Measurements from ENCODE around the gene MORF4L1.

GRCh38 chr15:78943692-78944091 is 71.0 kb downstream of the MORF4L1 start:
- TF ChIP-seq CTCF (conservative IDR thresholded peaks at IDR 0.05; ENCODE audit: low read depth in 2 of 2) (no peak), EZH2 (IDR thresholded peaks at IDR 0.05; ENCODE audit: low read depth, unreplicated experiment) (no peak), REST (IDR thresholded peaks at IDR 0.05; ENCODE audit: unreplicated experiment) (no peak), EZH2phosphoT487 (IDR thresholded peaks at IDR 0.05; ENCODE audit: unreplicated experiment) (no peak), POLR2AphosphoS5 (IDR thresholded peaks at IDR 0.05; ENCODE audit: low read depth) (no peak), CREB1 (CRISPR knock-in tag; IDR thresholded peaks at IDR 0.05; ENCODE audit: low read depth) (no peak), JUNB (IDR thresholded peaks at IDR 0.05; ENCODE audit: unreplicated experiment) (no peak), STAT1 (IDR thresholded peaks at IDR 0.05; ENCODE audit: unreplicated experiment) (no peak)
- TF ChIP-seq, protein P1, sequence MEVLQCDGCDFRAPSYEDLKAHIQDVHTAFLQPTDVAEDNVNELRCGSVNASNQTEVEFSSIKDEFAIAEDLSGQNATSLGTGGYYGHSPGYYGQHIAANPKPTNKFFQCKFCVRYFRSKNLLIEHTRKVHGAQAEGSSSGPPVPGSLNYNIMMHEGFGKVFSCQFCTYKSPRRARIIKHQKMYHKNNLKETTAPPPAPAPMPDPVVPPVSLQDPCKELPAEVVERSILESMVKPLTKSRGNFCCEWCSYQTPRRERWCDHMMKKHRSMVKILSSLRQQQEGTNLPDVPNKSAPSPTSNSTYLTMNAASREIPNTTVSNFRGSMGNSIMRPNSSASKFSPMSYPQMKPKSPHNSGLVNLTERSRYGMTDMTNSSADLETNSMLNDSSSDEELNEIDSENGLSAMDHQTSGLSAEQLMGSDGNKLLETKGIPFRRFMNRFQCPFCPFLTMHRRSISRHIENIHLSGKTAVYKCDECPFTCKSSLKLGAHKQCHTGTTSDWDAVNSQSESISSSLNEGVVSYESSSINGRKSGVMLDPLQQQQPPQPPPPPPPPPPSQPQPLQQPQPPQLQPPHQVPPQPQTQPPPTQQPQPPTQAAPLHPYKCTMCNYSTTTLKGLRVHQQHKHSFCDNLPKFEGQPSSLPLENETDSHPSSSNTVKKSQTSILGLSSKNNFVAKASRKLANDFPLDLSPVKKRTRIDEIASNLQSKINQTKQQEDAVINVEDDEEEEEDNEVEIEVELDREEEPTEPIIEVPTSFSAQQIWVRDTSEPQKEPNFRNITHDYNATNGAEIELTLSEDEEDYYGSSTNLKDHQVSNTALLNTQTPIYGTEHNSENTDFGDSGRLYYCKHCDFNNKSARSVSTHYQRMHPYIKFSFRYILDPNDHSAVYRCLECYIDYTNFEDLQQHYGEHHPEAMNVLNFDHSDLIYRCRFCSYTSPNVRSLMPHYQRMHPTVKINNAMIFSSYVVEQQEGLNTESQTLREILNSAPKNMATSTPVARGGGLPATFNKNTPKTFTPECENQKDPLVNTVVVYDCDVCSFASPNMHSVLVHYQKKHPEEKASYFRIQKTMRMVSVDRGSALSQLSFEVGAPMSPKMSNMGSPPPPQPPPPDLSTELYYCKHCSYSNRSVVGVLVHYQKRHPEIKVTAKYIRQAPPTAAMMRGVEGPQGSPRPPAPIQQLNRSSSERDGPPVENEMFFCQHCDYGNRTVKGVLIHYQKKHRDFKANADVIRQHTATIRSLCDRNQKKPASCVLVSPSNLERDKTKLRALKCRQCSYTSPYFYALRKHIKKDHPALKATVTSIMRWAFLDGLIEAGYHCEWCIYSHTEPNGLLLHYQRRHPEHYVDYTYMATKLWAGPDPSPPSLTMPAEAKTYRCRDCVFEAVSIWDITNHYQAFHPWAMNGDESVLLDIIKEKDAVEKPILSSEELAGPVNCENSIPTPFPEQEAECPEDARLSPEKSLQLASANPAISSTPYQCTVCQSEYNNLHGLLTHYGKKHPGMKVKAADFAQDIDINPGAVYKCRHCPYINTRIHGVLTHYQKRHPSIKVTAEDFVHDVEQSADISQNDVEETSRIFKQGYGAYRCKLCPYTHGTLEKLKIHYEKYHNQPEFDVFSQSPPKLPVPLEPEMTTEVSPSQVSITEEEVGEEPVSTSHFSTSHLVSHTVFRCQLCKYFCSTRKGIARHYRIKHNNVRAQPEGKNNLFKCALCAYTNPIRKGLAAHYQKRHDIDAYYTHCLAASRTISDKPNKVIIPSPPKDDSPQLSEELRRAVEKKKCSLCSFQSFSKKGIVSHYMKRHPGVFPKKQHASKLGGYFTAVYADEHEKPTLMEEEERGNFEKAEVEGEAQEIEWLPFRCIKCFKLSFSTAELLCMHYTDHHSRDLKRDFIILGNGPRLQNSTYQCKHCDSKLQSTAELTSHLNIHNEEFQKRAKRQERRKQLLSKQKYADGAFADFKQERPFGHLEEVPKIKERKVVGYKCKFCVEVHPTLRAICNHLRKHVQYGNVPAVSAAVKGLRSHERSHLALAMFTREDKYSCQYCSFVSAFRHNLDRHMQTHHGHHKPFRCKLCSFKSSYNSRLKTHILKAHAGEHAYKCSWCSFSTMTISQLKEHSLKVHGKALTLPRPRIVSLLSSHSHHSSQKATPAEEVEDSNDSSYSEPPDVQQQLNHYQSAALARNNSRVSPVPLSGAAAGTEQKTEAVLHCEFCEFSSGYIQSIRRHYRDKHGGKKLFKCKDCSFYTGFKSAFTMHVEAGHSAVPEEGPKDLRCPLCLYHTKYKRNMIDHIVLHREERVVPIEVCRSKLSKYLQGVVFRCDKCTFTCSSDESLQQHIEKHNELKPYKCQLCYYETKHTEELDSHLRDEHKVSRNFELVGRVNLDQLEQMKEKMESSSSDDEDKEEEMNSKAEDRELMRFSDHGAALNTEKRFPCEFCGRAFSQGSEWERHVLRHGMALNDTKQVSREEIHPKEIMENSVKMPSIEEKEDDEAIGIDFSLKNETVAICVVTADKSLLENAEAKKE (CRISPR knock-in tag; IDR thresholded peaks at IDR 0.05): no peak

Data from GM23338 (cell line).